Mucosa of rectum (tissue), 2 donors: ENCODE data around the gene OXCT2.

Source experiments
- H3K27ac ChIP-seq, 2 donors: one replicate each; pipeline ENCODE4 v1.7.0; 2013; ENCODE audit warnings: inconsistent platforms in 2 of 2, low read depth in 2 of 2, low read length in 2 of 2
- H3K27me3 ChIP-seq, 2 donors: one replicate each; pipeline ENCODE4 v1.7.0; 2013; ENCODE audit warnings: low read length in 2 of 2; ENCODE audit not compliant: control insufficient read depth in 2 of 2, insufficient read depth in 2 of 2
- H3K36me3 ChIP-seq, 2 donors: one replicate each; pipeline ENCODE4 v1.7.0; 2013; ENCODE audit warnings: low read length in 2 of 2; ENCODE audit not compliant: control insufficient read depth in 2 of 2, insufficient read depth in 2 of 2
- H3K4me1 ChIP-seq, 2 donors: one replicate each; pipeline ENCODE4 v1.7.0; 2013; ENCODE audit warnings: low read length in 2 of 2, mild to moderate bottlenecking in 1 of 2; ENCODE audit not compliant: control insufficient read depth in 2 of 2, insufficient read depth in 2 of 2
- H3K4me3 ChIP-seq, 2 donors: one replicate each; pipeline ENCODE4 v1.7.0; 2013; ENCODE audit warnings: low read length in 2 of 2
- H3K9ac ChIP-seq, 2 donors: one replicate each; pipeline ENCODE4 v1.7.0; 2013; ENCODE audit warnings: low read length in 2 of 2, low read depth in 1 of 2, mild to moderate bottlenecking in 1 of 2
- H3K9me3 ChIP-seq, 2 donors: one replicate each; pipeline ENCODE4 v1.7.0; 2013; ENCODE audit warnings: low read length in 2 of 2; ENCODE audit not compliant: control insufficient read depth in 2 of 2
- donor health status: healthy.
- donor health status: Normal muscosa, but diverticular disease.

The OXCT2 gene

GRCh38 chr1:39735731-39736130, 35.4 kb downstream of the OXCT2 start:
- Histone ChIP-seq H3K4me1 (peaks cover 6 to 8% of the 10 kb centered on the region in 2 donors), H3K36me3 (peaks cover 2 to 4% of the 10 kb centered on the region in 2 donors), H3K27ac (no peak overlapping the region), H3K9me3 (no peaks in the 10 kb centered on the region), H3K4me3 (no peak overlapping the region), H3K9ac (no peak overlapping the region), H3K27me3 (no peaks in the 10 kb centered on the region)

- Histone ChIP-seq H3K9ac (no peak overlapping the region), H3K27me3 (peaks cover 7 to 16% of the 10 kb centered on the region in 2 donors)
Measured at GRCh38 chr1:39733161-39733560, 38.0 kb downstream of the OXCT2 start.

GRCh38 chr1:39732730-39733129, 38.4 kb downstream of the OXCT2 start:
- no peaks in the 10 kb centered on the region for H3K36me3 ChIP-seq
- H3K9ac ChIP-seq = no peak overlapping the region
- H3K9me3 ChIP-seq = no peaks in the 10 kb centered on the region
- peaks cover 11 to 19% of the 10 kb centered on the region in 2 donors for H3K27me3 ChIP-seq
- H3K27ac ChIP-seq = no peak overlapping the region
- no peaks in the 10 kb centered on the region for H3K4me1 ChIP-seq
- H3K4me3 ChIP-seq = no peak overlapping the region

More at GRCh38 chr1:39733161-39733560, 38.0 kb downstream of the OXCT2 start:
- Histone ChIP-seq H3K4me1 (no peaks in the 10 kb centered on the region), H3K9me3 (no peaks in the 10 kb centered on the region), H3K27ac (no peak overlapping the region), H3K36me3 (no peaks in the 10 kb centered on the region), H3K4me3 (no peak overlapping the region)

- no peaks in the 10 kb centered on the region for H3K36me3 ChIP-seq
- H3K27ac ChIP-seq = no peak overlapping the region
- peaks cover 13 to 23% of the 10 kb centered on the region in 2 donors for H3K27me3 ChIP-seq
- no peak overlapping the region for H3K4me3 ChIP-seq
- H3K4me1 ChIP-seq = no peaks in the 10 kb centered on the region
- no peaks in the 10 kb centered on the region for H3K9me3 ChIP-seq
- no peak overlapping the region for H3K9ac ChIP-seq
Measured at GRCh38 chr1:39729842-39730241, 41.3 kb downstream of the OXCT2 start.

- no peak overlapping the region for H3K27ac ChIP-seq
- H3K4me3 ChIP-seq = no peak overlapping the region
- H3K27me3 ChIP-seq = peaks cover 17 to 25% of the 10 kb centered on the region in 2 donors
Measured at GRCh38 chr1:39729030-39729429, 42.1 kb downstream of the OXCT2 start.

GRCh38 chr1:39727932-39728317, 43.2 kb downstream of the OXCT2 start:
- Histone ChIP-seq H3K4me3 (peak overlapping the region in 1 of 2 donors; percentile 26), H3K9me3 (no peaks in the 10 kb centered on the region), H3K36me3 (no peaks in the 10 kb centered on the region), H3K27ac (no peak overlapping the region), H3K9ac (no peak overlapping the region), H3K4me1 (no peaks in the 10 kb centered on the region), H3K27me3 (peaks cover 17 to 26% of the 10 kb centered on the region in 2 donors)

More at GRCh38 chr1:39729030-39729429, 42.1 kb downstream of the OXCT2 start:
- H3K9ac ChIP-seq = no peak overlapping the region
- H3K4me1 ChIP-seq = no peaks in the 10 kb centered on the region
- H3K36me3 ChIP-seq = no peaks in the 10 kb centered on the region
- no peaks in the 10 kb centered on the region for H3K9me3 ChIP-seq

GRCh38 chr1:39727221-39727931, 43.8 kb downstream of the OXCT2 start:
- Histone ChIP-seq H3K27me3 (peaks cover 17 to 26% of the 10 kb centered on the region in 2 donors), H3K36me3 (no peaks in the 10 kb centered on the region), H3K4me3 (peak overlapping the region in 1 of 2 donors; percentile 26), H3K4me1 (no peaks in the 10 kb centered on the region), H3K9me3 (no peaks in the 10 kb centered on the region), H3K27ac (no peak overlapping the region), H3K9ac (no peak overlapping the region)

- peaks cover 17 to 26% of the 10 kb centered on the region in 2 donors for H3K27me3 ChIP-seq
- no peak overlapping the region for H3K4me3 ChIP-seq
- no peak overlapping the region for H3K9ac ChIP-seq
- H3K4me1 ChIP-seq = no peaks in the 10 kb centered on the region
- no peaks in the 10 kb centered on the region for H3K36me3 ChIP-seq
- no peaks in the 10 kb centered on the region for H3K9me3 ChIP-seq
- no peak overlapping the region for H3K27ac ChIP-seq
Measured at GRCh38 chr1:39726600-39726999, 44.5 kb downstream of the OXCT2 start.

GRCh38 chr1:39722495-39722894, 48.7 kb downstream of the OXCT2 start:
- Histone ChIP-seq H3K27ac (no peak overlapping the region), H3K4me3 (no peak overlapping the region), H3K9ac (no peak overlapping the region), H3K9me3 (no peaks in the 10 kb centered on the region), H3K27me3 (peaks cover 5 to 9% of the 10 kb centered on the region in 2 donors), H3K4me1 (no peaks in the 10 kb centered on the region), H3K36me3 (no peaks in the 10 kb centered on the region)

GRCh38 chr1:39721664-39722063, 49.5 kb downstream of the OXCT2 start:
- H3K27me3 ChIP-seq = peaks cover 5 to 7% of the 10 kb centered on the region in 2 donors
- H3K4me1 ChIP-seq = no peaks in the 10 kb centered on the region
- no peaks in the 10 kb centered on the region for H3K36me3 ChIP-seq
- no peak overlapping the region for H3K27ac ChIP-seq
- H3K9ac ChIP-seq = no peak overlapping the region
- H3K4me3 ChIP-seq = no peak overlapping the region
- no peaks in the 10 kb centered on the region for H3K9me3 ChIP-seq
